Measurements from ENCODE around the gene GPSM3. TPM values are rescaled to one million over a fixed set of nuclear protein-coding genes. Genes with fewer than 3 reads are reported as not detected.

The GPSM3 gene
- total and polyA plus RNA-seq, 2 of the 13 experiments (the other 11 are each of a cell fraction or from before 2014, with no cell fraction given) = 0.18 to 6.2 TPM

DNA sequence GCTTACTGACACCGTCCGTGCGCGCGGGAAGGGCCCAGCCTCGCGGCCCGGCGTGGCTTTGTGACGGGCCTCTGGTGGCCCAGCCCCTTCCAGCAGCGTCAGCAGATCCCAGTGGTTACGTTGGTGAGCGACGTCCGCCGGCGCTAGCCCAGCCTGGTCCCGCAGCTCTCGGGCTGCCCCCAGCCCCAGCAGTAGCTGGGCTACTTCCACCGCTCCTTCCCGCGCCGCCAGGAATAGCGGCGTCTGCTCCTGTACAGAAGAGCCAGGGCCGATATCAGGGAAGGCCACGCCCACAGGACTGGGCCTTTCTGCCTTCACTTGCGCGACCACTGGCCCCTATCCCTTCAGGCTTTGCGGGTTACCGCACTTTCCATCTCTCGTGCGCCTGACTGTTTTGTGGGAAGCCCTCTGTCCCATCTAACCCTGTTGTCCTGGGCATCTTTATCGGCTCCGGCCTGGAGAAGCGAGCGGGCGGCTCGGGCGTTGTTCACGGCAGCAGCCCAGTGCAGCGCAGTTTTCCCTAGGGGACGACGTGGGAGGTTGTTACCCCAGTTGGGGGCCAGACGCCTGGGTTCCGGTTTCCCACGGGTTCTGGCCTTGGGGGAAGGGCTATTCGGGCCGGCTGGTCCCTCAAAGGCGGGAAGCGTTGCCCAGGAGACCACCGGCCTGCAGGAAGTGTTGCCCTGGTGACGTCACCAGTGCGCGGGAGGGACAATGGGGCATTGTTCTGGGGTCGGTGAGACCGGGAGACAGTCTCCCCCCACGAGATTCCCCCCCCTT is 3.6 kb upstream of the GPSM3 start (continued):
- TF ChIP-seq, protein P1, sequence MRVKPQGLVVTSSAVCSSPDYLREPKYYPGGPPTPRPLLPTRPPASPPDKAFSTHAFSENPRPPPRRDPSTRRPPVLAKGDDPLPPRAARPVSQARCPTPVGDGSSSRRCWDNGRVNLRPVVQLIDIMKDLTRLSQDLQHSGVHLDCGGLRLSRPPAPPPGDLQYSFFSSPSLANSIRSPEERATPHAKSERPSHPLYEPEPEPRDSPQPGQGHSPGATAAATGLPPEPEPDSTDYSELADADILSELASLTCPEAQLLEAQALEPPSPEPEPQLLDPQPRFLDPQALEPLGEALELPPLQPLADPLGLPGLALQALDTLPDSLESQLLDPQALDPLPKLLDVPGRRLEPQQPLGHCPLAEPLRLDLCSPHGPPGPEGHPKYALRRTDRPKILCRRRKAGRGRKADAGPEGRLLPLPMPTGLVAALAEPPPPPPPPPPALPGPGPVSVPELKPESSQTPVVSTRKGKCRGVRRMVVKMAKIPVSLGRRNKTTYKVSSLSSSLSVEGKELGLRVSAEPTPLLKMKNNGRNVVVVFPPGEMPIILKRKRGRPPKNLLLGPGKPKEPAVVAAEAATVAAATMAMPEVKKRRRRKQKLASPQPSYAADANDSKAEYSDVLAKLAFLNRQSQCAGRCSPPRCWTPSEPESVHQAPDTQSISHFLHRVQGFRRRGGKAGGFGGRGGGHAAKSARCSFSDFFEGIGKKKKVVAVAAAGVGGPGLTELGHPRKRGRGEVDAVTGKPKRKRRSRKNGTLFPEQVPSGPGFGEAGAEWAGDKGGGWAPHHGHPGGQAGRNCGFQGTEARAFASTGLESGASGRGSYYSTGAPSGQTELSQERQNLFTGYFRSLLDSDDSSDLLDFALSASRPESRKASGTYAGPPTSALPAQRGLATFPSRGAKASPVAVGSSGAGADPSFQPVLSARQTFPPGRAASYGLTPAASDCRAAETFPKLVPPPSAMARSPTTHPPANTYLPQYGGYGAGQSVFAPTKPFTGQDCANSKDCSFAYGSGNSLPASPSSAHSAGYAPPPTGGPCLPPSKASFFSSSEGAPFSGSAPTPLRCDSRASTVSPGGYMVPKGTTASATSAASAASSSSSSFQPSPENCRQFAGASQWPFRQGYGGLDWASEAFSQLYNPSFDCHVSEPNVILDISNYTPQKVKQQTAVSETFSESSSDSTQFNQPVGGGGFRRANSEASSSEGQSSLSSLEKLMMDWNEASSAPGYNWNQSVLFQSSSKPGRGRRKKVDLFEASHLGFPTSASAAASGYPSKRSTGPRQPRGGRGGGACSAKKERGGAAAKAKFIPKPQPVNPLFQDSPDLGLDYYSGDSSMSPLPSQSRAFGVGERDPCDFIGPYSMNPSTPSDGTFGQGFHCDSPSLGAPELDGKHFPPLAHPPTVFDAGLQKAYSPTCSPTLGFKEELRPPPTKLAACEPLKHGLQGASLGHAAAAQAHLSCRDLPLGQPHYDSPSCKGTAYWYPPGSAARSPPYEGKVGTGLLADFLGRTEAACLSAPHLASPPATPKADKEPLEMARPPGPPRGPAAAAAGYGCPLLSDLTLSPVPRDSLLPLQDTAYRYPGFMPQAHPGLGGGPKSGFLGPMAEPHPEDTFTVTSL (CRISPR knock-in tag; IDR thresholded peaks at IDR 0.05; ENCODE audit: borderline replicate concordance) = 0 out of 2 replicates have a peak, but pooled peaks have one; percentile 58
- TF ChIP-seq ZNF766 (CRISPR knock-in tag; IDR thresholded peaks at IDR 0.05; ENCODE audit: borderline replicate concordance) (peak; percentile 72; the same call in 1 of the 2 replicates), TCF7 (IDR thresholded peaks at IDR 0.05; ENCODE audit: low read depth) (no peak), ZNF704 (CRISPR knock-in tag; IDR thresholded peaks at IDR 0.05; ENCODE audit: borderline replicate concordance) (0 out of 2 replicates have a peak, but pooled peaks have one; percentile 52), ZNF260 (CRISPR knock-in tag; IDR thresholded peaks at IDR 0.05; ENCODE audit: borderline replicate concordance, low read depth) (no peak), ZNF143 (CRISPR knock-in tag; IDR thresholded peaks at IDR 0.05) (0 out of 2 replicates have a peak, but pooled peaks have one; percentile 44), NFKB2 (CRISPR knock-in tag; IDR thresholded peaks at IDR 0.05; ENCODE audit: borderline replicate concordance) (peak; percentile 93; the same call in 1 of the 2 replicates), RARG (CRISPR knock-in tag; IDR thresholded peaks at IDR 0.05; ENCODE audit: low read depth) (no peak; the same call in 1 of the 2 replicates), ZNF646 (CRISPR knock-in tag; IDR thresholded peaks at IDR 0.05) (no peak)
- TF ChIP-seq, protein P2, sequence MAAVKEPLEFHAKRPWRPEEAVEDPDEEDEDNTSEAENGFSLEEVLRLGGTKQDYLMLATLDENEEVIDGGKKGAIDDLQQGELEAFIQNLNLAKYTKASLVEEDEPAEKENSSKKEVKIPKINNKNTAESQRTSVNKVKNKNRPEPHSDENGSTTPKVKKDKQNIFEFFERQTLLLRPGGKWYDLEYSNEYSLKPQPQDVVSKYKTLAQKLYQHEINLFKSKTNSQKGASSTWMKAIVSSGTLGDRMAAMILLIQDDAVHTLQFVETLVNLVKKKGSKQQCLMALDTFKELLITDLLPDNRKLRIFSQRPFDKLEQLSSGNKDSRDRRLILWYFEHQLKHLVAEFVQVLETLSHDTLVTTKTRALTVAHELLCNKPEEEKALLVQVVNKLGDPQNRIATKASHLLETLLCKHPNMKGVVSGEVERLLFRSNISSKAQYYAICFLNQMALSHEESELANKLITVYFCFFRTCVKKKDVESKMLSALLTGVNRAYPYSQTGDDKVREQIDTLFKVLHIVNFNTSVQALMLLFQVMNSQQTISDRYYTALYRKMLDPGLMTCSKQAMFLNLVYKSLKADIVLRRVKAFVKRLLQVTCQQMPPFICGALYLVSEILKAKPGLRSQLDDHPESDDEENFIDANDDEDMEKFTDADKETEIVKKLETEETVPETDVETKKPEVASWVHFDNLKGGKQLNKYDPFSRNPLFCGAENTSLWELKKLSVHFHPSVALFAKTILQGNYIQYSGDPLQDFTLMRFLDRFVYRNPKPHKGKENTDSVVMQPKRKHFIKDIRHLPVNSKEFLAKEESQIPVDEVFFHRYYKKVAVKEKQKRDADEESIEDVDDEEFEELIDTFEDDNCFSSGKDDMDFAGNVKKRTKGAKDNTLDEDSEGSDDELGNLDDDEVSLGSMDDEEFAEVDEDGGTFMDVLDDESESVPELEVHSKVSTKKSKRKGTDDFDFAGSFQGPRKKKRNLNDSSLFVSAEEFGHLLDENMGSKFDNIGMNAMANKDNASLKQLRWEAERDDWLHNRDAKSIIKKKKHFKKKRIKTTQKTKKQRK (IDR thresholded peaks at IDR 0.05; ENCODE audit: low read length) = no peak
